ENCODE data around the gene RNF223. TPM values are rescaled to one million over a fixed set of nuclear protein-coding genes. Genes with fewer than 3 reads are reported as not detected.
"Not testable (repeated sequence)": the region's sequence is repeated elsewhere in the genome, so short reads cannot be mapped to it uniquely, and the experiment has no call there.

The RNF223 gene
- total RNA-seq, 1 donor from 2014 or later = not detected

DNA sequence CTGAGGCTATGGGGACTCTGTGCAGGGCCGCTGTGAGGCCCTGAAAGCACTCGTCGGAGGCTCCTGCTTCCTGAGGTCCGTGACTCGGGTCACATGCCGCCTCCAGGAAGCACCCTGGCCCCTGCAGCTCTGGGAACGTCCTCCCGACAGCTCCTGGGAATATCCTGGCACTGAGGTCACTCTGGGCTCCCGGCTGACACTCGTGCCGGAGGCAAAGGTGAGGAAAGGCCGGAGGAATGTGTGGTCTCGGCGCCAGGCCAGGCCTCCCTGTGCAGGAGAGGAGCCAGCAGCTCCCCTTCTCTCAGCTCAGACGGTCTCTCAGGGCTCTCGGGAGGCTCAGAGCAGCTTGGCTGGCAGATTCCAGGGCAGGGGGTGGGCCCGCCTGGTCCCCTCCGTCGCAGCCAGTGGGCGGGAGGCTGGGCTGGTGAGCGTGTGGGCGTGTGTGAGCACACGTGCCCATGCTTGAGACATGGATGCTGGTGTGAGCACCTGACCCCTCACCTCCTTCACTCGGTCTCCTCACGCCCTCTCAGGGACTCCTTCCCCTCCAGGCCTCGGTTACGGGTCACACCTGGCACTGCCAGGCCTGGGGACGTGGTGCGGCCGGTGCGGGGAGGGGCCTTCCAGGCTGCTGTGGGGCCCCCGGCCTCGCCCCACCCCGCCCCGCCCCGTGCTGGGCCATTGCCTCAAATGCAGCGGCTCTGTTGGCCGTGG, 5.5 kb upstream of the RNF223 start:
- Mint-ChIP-seq H3K4me1 (peaks cover 2% of the 10 kb centered on the region), H3K36me3 (no peaks in the 10 kb centered on the region), H3K9me3 (no peaks in the 10 kb centered on the region), H3K27ac (no peak overlapping the region), H3K4me3 (peak overlapping the region; percentile 46), H3K27me3 (ENCODE audit: insufficient read depth, low read depth) (peaks cover 10% of the 10 kb centered on the region)
- Histone ChIP-seq H3K36me3 (no peaks in the 10 kb centered on the region), H3K4me1 (peaks cover 7% of the 10 kb centered on the region), H4K20me1 (ENCODE audit: low read depth) (no peaks in the 10 kb centered on the region), H2AFZ (replicated peaks) (no peak overlapping the region), H3K4me3 (peak overlapping the region; percentile 36), H3K27ac (no peak overlapping the region), H3K9me3 (ENCODE audit: low read depth) (no peaks in the 10 kb centered on the region), H3K27me3 (peaks cover 27% of the 10 kb centered on the region), H3K4me2 (peak overlapping the region; percentile 78), H3K79me2 (ENCODE audit: low read depth) (no peaks in the 10 kb centered on the region), H3F3A (ENCODE audit: low read depth) (peaks cover 10% of the 10 kb centered on the region), H3K9ac (no peak overlapping the region)
- DNase-seq (ENCODE audit: low spot score) = peak; percentile 80
- TF ChIP-seq EZH2 (IDR thresholded peaks at IDR 0.05) (no peak), EZH2phosphoT487 (IDR thresholded peaks at IDR 0.05) (no peak)
- TF ChIP-seq, protein P1, sequence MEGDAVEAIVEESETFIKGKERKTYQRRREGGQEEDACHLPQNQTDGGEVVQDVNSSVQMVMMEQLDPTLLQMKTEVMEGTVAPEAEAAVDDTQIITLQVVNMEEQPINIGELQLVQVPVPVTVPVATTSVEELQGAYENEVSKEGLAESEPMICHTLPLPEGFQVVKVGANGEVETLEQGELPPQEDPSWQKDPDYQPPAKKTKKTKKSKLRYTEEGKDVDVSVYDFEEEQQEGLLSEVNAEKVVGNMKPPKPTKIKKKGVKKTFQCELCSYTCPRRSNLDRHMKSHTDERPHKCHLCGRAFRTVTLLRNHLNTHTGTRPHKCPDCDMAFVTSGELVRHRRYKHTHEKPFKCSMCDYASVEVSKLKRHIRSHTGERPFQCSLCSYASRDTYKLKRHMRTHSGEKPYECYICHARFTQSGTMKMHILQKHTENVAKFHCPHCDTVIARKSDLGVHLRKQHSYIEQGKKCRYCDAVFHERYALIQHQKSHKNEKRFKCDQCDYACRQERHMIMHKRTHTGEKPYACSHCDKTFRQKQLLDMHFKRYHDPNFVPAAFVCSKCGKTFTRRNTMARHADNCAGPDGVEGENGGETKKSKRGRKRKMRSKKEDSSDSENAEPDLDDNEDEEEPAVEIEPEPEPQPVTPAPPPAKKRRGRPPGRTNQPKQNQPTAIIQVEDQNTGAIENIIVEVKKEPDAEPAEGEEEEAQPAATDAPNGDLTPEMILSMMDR (IDR thresholded peaks at IDR 0.05) = no peak

DNA sequence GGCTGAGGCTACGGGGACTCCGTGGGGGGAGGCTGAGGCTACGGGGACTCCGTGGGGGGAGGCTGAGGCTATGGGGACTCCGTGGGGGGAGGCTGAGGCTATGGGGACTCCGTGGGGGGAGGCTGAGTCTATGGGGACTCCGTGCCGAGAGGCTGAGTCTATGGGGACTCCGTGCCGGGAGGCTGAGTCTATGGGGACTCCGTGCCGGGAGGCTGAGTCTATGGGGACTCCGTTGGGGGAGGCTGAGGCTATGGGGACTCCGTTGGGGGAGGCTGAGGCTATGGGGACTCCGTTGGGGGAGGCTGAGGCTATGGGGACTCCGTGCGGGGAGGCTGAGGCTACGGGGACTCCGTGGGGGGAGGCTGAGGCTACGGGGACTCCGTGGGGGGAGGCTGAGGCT, 3.3 kb upstream of the RNF223 start:
- peaks cover 28% of the 10 kb centered on the region for H3K27me3 ChIP-seq

GRCh38 chr1:1075148-1075935, 1.2 kb upstream of the RNF223 start:
- Mint-ChIP-seq H3K27ac (no peak overlapping the region), H3K9me3 (no peaks in the 10 kb centered on the region), H3K36me3 (no peaks in the 10 kb centered on the region), H3K4me3 (no peak overlapping the region), H3K27me3 (ENCODE audit: insufficient read depth, low read depth) (peaks cover 9% of the 10 kb centered on the region), H3K4me1 (peaks cover 8% of the 10 kb centered on the region)
- Histone ChIP-seq H4K20me1 (ENCODE audit: low read depth) (no peaks in the 10 kb centered on the region), H3K36me3 (no peaks in the 10 kb centered on the region), H3K9ac (no peak overlapping the region), H2AFZ (replicated peaks) (no peak overlapping the region), H3K4me2 (no peak overlapping the region), H3K79me2 (ENCODE audit: low read depth) (no peaks in the 10 kb centered on the region), H3K27ac (no peak overlapping the region), H3F3A (ENCODE audit: low read depth) (peaks cover 10% of the 10 kb centered on the region), H3K4me3 (no peak overlapping the region), H3K27me3 (peaks cover 37% of the 10 kb centered on the region), H3K9me3 (ENCODE audit: low read depth) (no peaks in the 10 kb centered on the region), H3K4me1 (peaks cover 7% of the 10 kb centered on the region)
- DNase-seq (ENCODE audit: low spot score) = no peak
- TF ChIP-seq, protein P1 (IDR thresholded peaks at IDR 0.05) = no peak
- TF ChIP-seq EZH2phosphoT487 (IDR thresholded peaks at IDR 0.05) (no peak), EZH2 (IDR thresholded peaks at IDR 0.05) (no peak)

More for the DNA sequence above, 3.3 kb upstream of the RNF223 start:
- H3K4me2 ChIP-seq; H4K20me1 ChIP-seq (ENCODE audit: low read depth); H2AFZ ChIP-seq (replicated peaks); H3K4me3 ChIP-seq; H3K27me3 Mint-ChIP-seq (ENCODE audit: insufficient read depth, low read depth); H3K27ac ChIP-seq; H3K79me2 ChIP-seq (ENCODE audit: low read depth); H3K36me3 ChIP-seq; H3K27ac Mint-ChIP-seq; H3K9ac ChIP-seq; H3K4me1 Mint-ChIP-seq; H3K4me3 Mint-ChIP-seq; H3K9me3 Mint-ChIP-seq; H3K36me3 Mint-ChIP-seq; H3K4me1 ChIP-seq; H3K9me3 ChIP-seq (ENCODE audit: low read depth); DNase-seq (ENCODE audit: low spot score): not testable (repeated sequence)
- peaks cover 10% of the 10 kb centered on the region for H3F3A ChIP-seq (ENCODE audit: low read depth)

Data from neural progenitor cell (in vitro differentiated cells).